HAP-1 (cell line): ENCODE measurements around the gene FHOD3.

Source experiments
- DNase-seq, 2 experiments: peaks; one replicate each; pipeline ENCODE4 v3.0.0-alpha.2; 2016 to 2020; ENCODE audit warnings: low spot score in 2 of 2
- H3K27me3 ChIP-seq: fragments of 250-450 bp; sonication (Bioruptor Pico); 2 replicates; pipeline ENCODE4 v1.5.1; 2020; ENCODE audit warnings: low read depth, mild to moderate bottlenecking, moderate library complexity
- H3K36me3 ChIP-seq: fragments of 250-450 bp; sonication (Bioruptor Pico); replicated peaks from 2 replicates; pipeline ENCODE4 v1.5.1; 2020; ENCODE audit warnings: mild to moderate bottlenecking
- H3K4me1 ChIP-seq: fragments of 250-450 bp; sonication (Bioruptor Pico); 2 replicates; pipeline ENCODE4 v1.5.1; 2020; ENCODE audit warnings: mild to moderate bottlenecking
- H3K4me3 ChIP-seq: fragments of 250-450 bp; sonication (Bioruptor Pico); 2 replicates; pipeline ENCODE4 v1.5.1; 2020; ENCODE audit warnings: mild to moderate bottlenecking, moderate library complexity
- H3K9me3 ChIP-seq: fragments of 250-450 bp; sonication (Bioruptor Pico); 2 replicates; pipeline ENCODE4 v1.5.1; 2020; ENCODE audit warnings: mild to moderate bottlenecking, moderate library complexity
- in situ Hi-C: fragments of 300-500 bp; cut with MboI; formaldehyde crosslinking; loops from 3 replicates; pipeline ENCODE4 v1.14.3; 2020; ENCODE audit warnings: low sequenced_read_pairs, inconsistent platforms, mixed read lengths

Gene FHOD3

GRCh38 chr18:36301884-36302283 lies 4.4 kb downstream of the FHOD3 start:
- in situ Hi-C loops = no loop called here

GRCh38 chr18:36302676-36303075 lies 5.2 kb downstream of the FHOD3 start:
- DNase-seq = no peak
- Histone ChIP-seq H3K4me1 (peaks cover 8% of the 10 kb centered on the region), H3K4me3 (no peak overlapping the region), H3K9me3 (no peaks in the 10 kb centered on the region), H3K36me3 (no peaks in the 10 kb centered on the region), H3K27me3 (no peaks in the 10 kb centered on the region)
- in situ Hi-C loops = no loop called here

More at GRCh38 chr18:36301884-36302283, 4.4 kb downstream of the FHOD3 start:
- no peaks in the 10 kb centered on the region for H3K36me3 ChIP-seq
- H3K4me1 ChIP-seq = peaks cover 8% of the 10 kb centered on the region
- H3K27me3 ChIP-seq = no peaks in the 10 kb centered on the region
- DNase-seq = no peak
- H3K4me3 ChIP-seq = no peak overlapping the region
- H3K9me3 ChIP-seq = no peaks in the 10 kb centered on the region

GRCh38 chr18:36303211-36303844 lies 5.8 kb downstream of the FHOD3 start:
- in situ Hi-C loops = no loop called here
- Histone ChIP-seq H3K27me3 (no peaks in the 10 kb centered on the region), H3K9me3 (no peaks in the 10 kb centered on the region), H3K4me3 (no peak overlapping the region), H3K4me1 (peaks cover 8% of the 10 kb centered on the region), H3K36me3 (no peaks in the 10 kb centered on the region)
- DNase-seq = peak in 1 of 2 experiments; percentile 26

DNA sequence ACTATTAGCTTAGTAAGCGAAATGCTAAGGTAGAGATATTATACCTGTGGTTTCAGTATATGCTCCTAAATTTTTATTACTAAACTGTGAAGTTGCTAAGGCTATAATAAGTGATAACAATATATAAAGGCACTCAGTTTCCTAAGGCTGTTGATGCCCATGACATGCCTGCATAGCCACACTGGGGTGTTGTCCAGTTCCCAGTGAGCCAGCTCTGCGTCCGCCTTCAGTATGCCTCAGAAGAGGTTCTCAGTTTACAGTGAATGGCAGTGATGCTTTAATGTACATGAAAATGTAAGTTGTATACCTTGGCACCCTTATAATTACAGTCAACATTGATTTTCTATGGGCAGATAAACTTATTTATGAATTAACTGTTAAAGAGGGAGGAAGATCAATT lies 7.2 kb downstream of the FHOD3 start:
- Histone ChIP-seq H3K36me3 (no peaks in the 10 kb centered on the region), H3K4me3 (no peak overlapping the region), H3K27me3 (no peaks in the 10 kb centered on the region), H3K9me3 (no peaks in the 10 kb centered on the region), H3K4me1 (peaks cover 8% of the 10 kb centered on the region)
- in situ Hi-C loops = no loop called here
- DNase-seq = no peak

- H3K4me1 ChIP-seq = peaks cover 8% of the 10 kb centered on the region
- no peaks in the 10 kb centered on the region for H3K27me3 ChIP-seq
- no peak overlapping the region for H3K4me3 ChIP-seq
- no peak for DNase-seq
- in situ Hi-C loops = no loop called here
- H3K36me3 ChIP-seq = no peaks in the 10 kb centered on the region
- H3K9me3 ChIP-seq = no peaks in the 10 kb centered on the region
Measured at GRCh38 chr18:36305375-36305774, 7.9 kb downstream of the FHOD3 start.

- no peak overlapping the region for H3K4me3 ChIP-seq
- in situ Hi-C loops = no loop called here
- H3K27me3 ChIP-seq = no peaks in the 10 kb centered on the region
- peaks cover 5% of the 10 kb centered on the region; the same call in 1 of the 2 replicates for H3K4me1 ChIP-seq
- DNase-seq = no peak
- H3K9me3 ChIP-seq = no peaks in the 10 kb centered on the region
- no peaks in the 10 kb centered on the region for H3K36me3 ChIP-seq
Measured at GRCh38 chr18:36307513-36307912, 10.0 kb downstream of the FHOD3 start.

- no peak overlapping the region for H3K4me3 ChIP-seq
- no peaks in the 10 kb centered on the region for H3K27me3 ChIP-seq
- no peaks in the 10 kb centered on the region for H3K9me3 ChIP-seq
- no peaks in the 10 kb centered on the region; the same call in 1 of the 2 replicates for H3K4me1 ChIP-seq
- in situ Hi-C loops = no loop called here
- no peak for DNase-seq
- H3K36me3 ChIP-seq = no peaks in the 10 kb centered on the region
Measured at GRCh38 chr18:36308711-36309435, 11.4 kb downstream of the FHOD3 start.

DNA sequence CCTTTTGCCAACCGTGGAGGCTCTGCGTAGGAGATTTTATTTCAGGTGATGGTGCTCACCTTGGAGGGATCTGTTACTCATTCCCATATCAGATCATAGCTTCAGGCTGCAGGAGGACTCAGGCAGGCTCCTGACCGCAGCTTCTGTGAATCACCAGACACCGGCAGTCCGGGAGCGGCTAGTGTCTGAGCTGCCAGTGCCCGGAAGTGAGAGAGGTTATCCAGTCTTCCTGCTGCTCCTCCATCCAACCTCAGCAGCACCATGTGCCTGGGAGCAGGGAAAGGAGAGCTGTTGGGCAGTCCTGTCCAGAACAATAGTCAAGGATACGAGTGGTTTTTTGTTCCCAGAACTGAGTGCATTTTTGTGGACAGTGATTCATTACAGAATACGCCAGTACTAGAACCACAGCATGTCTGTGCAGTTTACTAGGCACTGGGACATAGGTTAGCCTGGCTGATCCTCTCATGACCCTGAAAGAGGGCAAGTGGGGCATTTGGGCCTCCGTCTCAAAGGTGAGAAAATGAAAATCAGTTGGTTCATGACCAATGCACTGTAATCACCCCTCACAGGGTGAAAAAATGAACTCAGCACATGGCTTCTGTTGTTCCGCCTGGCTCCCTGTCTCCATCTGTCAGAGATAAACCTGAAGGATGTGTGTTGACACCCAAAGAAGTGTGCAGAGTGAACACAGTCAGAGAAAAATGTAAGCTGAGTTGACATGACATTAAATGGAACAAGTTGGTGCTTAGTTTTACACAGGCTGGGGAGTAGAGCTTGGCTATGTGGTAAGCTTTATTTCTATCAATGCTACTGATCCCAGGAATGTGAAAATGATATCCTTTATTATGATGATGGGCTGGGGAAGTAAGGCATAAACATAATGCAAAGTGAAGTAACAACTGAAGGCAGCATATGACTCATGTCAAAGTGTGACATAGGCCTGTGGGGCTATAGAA lies 12.2 kb downstream of the FHOD3 start:
- Histone ChIP-seq H3K4me3 (no peak overlapping the region), H3K4me1 (no peaks in the 10 kb centered on the region; the same call in 1 of the 2 replicates), H3K9me3 (no peaks in the 10 kb centered on the region), H3K27me3 (no peaks in the 10 kb centered on the region), H3K36me3 (no peaks in the 10 kb centered on the region)
- in situ Hi-C loops = no loop called here
- DNase-seq = no peak

- in situ Hi-C loops = no loop called here
- DNase-seq = no peak
- Histone ChIP-seq H3K4me1 (no peaks in the 10 kb centered on the region; the same call in 1 of the 2 replicates), H3K4me3 (no peak overlapping the region), H3K9me3 (no peaks in the 10 kb centered on the region), H3K36me3 (no peaks in the 10 kb centered on the region), H3K27me3 (no peaks in the 10 kb centered on the region)
Measured at GRCh38 chr18:36311026-36311570, 13.6 kb downstream of the FHOD3 start.

DNA sequence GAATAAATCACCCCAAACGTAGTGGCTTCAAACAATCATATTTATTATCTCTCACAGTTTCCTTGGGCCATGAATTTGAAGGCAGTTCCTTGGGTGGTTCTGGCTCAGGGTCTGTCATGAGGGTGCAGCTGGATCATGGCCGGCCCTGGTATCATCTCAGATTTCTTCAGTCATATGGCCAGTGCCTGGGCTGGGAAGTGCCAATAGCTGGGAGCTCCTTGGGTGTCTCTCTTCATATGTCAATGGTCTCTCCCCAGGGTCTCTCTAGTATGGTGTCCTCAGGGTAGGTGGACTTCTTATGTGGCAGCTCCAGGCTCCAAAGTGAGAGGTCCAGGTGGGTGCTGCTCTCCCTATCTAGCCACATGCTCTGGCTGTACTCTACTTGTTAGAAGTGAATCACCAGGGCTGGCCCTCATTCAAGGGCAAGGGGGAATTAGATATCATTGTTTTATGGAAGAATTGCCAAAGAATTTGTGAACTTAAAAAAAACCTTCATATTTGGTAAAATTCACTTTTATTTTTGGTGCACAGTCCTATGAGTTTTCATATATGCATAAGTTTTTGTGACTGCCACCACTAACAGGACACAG lies 15.4 kb downstream of the FHOD3 start:
- H3K9me3 ChIP-seq = no peaks in the 10 kb centered on the region
- no peak overlapping the region for H3K4me3 ChIP-seq
- no peak for DNase-seq
- H3K27me3 ChIP-seq = no peaks in the 10 kb centered on the region
- H3K36me3 ChIP-seq = no peaks in the 10 kb centered on the region
- no peaks in the 10 kb centered on the region; the same call in 1 of the 2 replicates for H3K4me1 ChIP-seq
- in situ Hi-C loops = no loop called here

GRCh38 chr18:36314098-36314497 lies 16.6 kb downstream of the FHOD3 start:
- no peaks in the 10 kb centered on the region; the same call in 1 of the 2 replicates for H3K36me3 ChIP-seq

GRCh38 chr18:36314754-36315153 lies 17.2 kb downstream of the FHOD3 start:
- no peaks in the 10 kb centered on the region for H3K27me3 ChIP-seq
- peaks cover 14% of the 10 kb centered on the region for H3K9me3 ChIP-seq
- H3K4me3 ChIP-seq = no peak overlapping the region
- no peaks in the 10 kb centered on the region for H3K4me1 ChIP-seq
- no peaks in the 10 kb centered on the region; the same call in 1 of the 2 replicates for H3K36me3 ChIP-seq
- in situ Hi-C loops = no loop called here
- no peak for DNase-seq

More at GRCh38 chr18:36314098-36314497, 16.6 kb downstream of the FHOD3 start:
- H3K27me3 ChIP-seq = no peaks in the 10 kb centered on the region
- H3K9me3 ChIP-seq = peaks cover 12% of the 10 kb centered on the region
- in situ Hi-C loops = no loop called here
- H3K4me3 ChIP-seq = no peak overlapping the region
- DNase-seq = no peak
- H3K4me1 ChIP-seq = no peaks in the 10 kb centered on the region; the same call in 1 of the 2 replicates

DNA sequence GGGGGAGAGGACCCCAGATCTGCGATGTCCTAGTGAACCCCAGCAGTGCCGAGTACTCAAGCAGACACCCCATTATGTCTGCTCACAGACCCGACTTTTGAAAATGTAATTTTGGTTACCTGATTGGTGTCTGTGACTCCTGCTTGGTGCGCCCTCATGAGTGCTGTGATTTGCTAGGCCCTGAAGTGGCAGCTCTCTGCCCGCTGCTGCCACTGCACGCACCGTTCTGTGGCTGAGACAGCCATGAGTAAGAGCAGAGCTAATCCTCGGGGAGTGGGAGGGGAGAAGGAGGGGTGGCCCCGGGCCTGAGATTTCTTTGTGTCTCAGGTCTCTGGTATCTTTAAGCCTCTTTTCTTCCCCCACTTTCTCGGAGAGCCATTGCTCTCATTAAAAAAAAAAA lies 18.2 kb downstream of the FHOD3 start:
- Histone ChIP-seq H3K27me3 (no peaks in the 10 kb centered on the region), H3K36me3 (no peaks in the 10 kb centered on the region; the same call in 1 of the 2 replicates), H3K9me3 (peaks cover 14% of the 10 kb centered on the region), H3K4me1 (no peaks in the 10 kb centered on the region), H3K4me3 (no peak overlapping the region)
- DNase-seq = peak in 1 of 2 experiments; percentile 24
- in situ Hi-C loops = no loop called here
